DMS53 treated with DMSO at 0.1 percent for 48 hours (cell line): ENCODE results near the gene DIO3.

Experiments
- DNase-seq: peaks from one replicate; lab custom pipeline; 2025; ENCODE audit not compliant: unreplicated experiment; lab: John Stamatoyannopoulos, UW

The DIO3 gene

DNA sequence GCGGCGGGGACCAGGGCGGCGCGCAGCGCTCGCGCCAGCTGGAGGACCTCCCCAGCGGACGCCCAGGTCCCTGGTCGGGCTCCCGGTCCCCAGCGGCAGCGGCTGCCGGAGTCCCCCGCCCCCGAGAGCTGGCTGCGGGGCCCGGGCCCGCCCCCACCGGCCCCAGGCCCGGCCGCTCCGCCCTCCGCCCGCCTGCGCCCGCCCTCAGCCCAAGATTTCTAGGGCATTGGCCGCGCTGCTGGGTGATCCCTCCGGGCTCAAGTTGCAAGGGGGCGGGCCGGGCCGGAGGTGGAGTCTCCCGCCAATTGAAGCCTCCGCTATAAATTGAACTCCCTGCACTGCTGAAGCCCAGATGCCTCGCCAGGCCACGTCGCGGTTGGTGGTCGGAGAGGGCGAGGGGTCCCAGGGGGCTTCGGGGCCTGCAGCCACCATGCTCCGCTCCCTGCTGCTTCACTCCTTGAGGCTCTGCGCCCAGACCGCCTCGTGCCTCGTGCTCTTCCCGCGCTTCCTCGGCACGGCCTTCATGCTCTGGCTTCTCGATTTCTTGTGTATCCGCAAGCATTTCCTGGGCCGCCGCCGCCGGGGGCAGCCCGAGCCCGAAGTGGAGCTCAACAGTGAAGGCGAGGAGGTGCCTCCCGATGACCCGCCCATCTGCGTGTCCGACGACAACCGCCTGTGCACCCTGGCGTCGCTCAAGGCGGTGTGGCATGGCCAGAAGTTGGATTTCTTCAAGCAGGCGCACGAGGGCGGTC is at the start of gene DIO3:
Gene DIO3 (plus strand): TSS at position 351 of the 752 bp plus-strand sequence.
- DNase-seq, result no peak

DNA sequence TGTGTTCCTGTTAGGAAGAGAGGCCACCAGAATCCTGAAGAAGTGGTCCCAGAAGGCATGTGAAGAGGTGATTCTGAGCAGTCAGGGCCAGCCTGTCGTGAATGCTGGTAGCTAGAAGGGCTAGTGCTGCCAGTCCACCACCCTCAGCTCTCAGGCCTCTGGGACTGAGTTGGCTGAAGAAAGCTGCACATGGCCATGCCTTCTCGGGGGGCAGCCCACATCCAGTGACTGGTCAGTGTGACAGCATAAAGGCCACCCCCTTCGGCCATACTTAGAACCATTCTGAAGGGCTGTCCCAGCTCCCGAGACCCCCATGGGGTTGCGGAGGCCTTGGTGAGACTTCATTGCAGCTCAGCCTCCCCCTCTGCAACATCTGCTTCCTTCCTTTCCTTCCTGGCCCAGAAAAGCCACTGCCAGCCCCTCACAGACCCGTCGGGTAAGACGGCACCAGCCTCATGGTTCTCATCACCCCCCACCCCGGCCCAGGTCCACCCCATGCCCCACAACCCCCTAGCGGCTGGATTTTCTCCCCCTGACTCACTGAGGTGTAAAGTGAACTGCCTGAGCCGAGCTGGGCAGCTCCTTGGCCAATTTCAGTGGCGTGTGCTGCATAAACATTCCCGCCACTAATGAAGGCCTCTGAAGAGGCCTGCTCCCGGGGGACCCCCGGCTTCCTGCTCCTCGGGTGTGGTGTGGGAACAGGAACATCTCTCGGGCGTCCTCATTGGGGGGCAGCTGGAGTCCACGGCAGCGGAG is 49.5 kb upstream of the DIO3 start:
- DNase-seq, result no peak

- DNase-seq, result no peak
Measured at GRCh38 chr14:101512376-101512695, 49.0 kb upstream of the DIO3 start.

DNA sequence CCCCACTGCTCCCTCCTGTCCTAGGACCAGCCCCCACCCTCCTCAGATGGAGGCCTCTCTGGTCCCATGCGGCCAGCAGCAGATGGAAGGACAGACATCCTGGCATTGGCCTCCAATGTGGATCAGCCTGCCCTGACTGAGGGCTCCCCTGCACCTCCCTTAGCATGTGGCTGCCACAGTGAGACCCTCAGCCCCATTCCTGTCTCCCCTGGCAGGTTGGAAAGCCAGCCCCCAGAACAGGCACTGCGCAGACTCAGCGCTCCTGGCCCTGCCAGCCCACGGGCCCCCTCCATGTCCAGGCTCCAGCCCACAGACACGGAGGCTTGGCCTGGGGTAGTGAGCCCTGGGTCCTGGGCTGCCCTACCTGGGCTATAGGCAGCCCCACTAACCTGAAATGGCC is 47.2 kb upstream of the DIO3 start:
- DNase-seq, result no peak

GRCh38 chr14:101516401-101516800 is 44.9 kb upstream of the DIO3 start:
- DNase-seq, result no peak

GRCh38 chr14:101518611-101519473 is 42.5 kb upstream of the DIO3 start:
- DNase-seq, result no peak

- no peak for DNase-seq
Measured at GRCh38 chr14:101520621-101521472, 40.4 kb upstream of the DIO3 start.

- DNase-seq, result no peak
Measured at GRCh38 chr14:101521473-101521915, 39.8 kb upstream of the DIO3 start.

GRCh38 chr14:101521978-101522377 is 39.3 kb upstream of the DIO3 start:
- no peak for DNase-seq

DNA sequence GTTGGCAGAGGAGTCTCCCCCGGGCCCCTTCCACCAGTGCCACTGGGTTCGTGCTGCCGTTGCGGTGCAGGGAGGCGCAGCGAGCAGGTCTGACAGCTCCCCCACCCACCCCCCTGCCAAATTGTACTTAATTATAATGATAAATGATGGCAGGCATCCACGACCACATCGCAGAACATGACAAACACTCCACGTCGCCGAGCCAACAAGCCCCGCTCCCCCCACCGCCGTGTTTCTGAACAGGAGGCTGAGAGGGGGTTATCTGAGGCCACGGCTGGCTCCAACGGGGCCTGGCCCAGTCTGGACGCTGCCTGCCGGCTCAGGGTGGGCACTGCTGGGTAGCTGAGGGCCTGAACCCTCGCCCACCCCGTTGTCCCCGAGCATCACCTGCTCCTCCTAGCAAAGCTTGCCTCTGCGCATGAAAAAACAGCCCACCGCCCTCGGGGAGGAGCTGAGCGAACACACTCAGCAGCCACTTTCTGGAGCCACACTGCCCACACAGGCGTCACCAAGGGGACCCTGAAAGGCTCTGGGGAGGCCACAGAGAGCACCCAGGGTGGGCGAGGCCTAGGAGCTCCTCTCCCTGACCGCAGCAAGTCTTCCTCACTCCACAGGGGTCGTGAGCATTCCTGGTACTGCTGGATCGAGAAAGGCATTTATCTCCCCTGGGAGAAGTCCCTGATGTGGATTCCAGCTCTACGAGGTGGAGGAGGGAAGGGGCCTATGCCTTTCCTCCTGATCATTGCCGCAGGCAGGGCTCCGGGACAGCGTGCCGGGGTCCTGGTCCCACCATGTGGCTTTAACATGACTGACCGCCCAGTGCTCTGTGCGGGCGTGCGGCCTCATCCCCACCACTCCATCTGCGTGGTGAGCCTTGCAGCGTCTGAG is 35.4 kb upstream of the DIO3 start:
- DNase-seq, result no peak

DNA sequence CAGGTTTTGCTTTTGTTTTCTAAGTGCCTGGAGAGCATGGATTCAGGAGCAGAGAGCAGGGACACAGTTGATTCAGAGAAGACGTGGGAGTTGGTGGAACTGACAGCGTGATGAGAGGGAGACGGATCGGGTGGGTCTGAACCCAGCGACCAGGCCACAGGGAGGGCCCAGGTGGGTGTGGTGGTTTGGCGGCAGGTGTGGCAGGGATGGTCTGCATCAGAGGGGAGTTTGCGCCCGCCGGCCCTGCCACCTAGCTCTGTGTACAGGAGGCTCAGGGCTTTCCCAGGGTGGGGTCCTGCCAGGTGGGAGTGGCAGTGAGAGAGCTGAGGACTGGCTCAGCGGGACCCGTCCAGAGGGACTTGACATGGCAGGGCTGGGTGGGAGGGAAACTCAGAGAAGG is 33.3 kb upstream of the DIO3 start:
- DNase-seq, result no peak

GRCh38 chr14:101529079-101529478 is 32.2 kb upstream of the DIO3 start:
- no peak for DNase-seq

DNA sequence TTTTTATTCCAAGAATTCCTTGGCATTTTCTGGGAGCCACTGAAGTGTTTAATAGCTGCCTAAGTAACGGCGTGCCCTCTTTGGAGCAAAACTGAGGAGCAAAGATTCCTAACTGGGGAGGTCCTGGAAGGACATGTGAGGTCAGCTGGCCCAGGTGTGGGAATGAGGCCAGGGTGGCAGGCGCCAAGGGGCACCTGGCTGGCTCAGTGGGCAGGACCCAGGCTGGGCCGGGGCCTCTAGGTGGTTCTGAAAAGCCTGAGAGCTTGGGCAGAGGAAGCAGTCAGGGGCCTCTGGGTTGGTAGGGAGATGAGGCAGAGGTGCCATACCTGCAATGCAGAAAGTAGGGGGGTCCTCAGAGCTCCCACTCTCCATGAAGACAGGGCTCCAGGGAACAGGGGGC is 27.1 kb upstream of the DIO3 start:
- DNase-seq, result no peak

DNA sequence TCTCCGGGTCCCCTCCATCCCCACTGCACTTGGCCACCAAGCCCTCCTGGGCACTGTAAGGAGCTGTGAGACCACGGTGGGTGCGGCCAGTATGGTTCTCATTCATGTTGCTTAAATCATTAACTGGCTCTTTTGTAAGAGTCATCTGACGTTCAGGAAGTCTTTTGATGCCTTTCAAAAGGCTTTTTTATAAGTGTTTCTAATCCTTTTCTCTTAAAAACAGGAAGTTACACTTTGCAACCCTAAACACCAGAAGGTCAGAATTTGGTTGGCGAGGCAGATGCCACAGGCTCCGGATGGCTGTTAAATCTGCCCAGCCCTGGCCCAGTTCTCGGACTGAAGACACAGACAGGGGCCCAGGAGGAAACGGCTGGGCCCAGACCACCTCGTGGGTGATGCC is 26.1 kb upstream of the DIO3 start:
- DNase-seq, result no peak

DNA sequence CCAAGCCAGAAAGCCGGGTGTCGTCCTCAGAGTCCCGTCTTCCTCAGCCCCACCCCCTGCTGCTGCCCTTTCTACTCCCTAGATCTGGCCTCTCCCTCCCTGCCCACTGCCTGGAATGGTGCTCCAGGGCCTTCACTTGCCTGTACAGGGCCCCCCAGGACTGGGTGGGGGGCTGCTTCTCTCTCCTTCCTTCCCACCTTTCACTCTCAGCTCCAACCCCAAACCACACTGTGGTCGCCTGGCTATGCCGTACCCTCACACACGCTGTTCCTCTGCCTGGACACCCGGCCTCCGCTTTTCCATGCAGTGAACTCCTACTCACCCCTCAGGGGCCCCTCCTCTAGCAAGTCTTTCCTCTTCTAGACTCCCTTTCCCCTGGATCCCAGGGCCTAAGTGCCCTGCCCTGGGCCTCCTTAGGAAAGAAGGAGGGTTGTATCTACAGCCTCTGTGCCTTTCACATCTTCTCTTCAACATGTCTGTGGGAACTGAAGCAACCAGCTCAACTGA is 25.5 kb upstream of the DIO3 start:
- no peak for DNase-seq

DNA sequence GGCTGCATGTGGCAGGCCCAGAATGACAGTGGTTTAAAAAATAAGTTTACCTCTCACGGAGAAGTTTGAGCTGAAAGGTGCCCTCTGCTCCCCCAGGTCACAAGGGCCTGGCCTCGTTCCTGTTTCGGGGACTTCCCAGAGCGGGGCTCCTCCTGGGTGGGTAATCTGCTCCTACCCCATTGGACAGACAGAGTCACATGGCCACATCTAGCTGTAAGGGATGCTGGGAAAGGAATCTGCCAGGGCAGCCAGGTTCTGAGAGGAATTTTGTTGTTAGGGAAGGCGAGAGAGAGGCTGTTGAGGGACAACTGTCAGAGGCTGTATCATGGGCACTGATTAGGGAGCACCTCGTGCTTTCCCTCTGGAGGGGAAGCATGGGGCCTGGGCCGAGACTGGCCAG is 24.0 kb upstream of the DIO3 start:
- DNase-seq, result no peak

GRCh38 chr14:101538878-101539277 is 22.4 kb upstream of the DIO3 start:
- no peak for DNase-seq

GRCh38 chr14:101539880-101540279 is 21.4 kb upstream of the DIO3 start:
- DNase-seq, result no peak
